A375 (cell line): ENCODE results near the gene C7orf25. TPM values are rescaled to one million over a fixed set of nuclear protein-coding genes. Genes with fewer than 3 reads are reported as not detected.

Experiments
- total RNA-seq: library from RNA; depleted of rRNA; stranded (reverse); fragments of >200 nt; shearing (Covaris generic); gene quantifications from 2 replicates; pipeline ENCODE4 v1.2.3, GENCODE V29; 2014; rRNA removed

Gene C7orf25
- total RNA-seq = 3.3 and 4.5 TPM in 2 replicates

DNA sequence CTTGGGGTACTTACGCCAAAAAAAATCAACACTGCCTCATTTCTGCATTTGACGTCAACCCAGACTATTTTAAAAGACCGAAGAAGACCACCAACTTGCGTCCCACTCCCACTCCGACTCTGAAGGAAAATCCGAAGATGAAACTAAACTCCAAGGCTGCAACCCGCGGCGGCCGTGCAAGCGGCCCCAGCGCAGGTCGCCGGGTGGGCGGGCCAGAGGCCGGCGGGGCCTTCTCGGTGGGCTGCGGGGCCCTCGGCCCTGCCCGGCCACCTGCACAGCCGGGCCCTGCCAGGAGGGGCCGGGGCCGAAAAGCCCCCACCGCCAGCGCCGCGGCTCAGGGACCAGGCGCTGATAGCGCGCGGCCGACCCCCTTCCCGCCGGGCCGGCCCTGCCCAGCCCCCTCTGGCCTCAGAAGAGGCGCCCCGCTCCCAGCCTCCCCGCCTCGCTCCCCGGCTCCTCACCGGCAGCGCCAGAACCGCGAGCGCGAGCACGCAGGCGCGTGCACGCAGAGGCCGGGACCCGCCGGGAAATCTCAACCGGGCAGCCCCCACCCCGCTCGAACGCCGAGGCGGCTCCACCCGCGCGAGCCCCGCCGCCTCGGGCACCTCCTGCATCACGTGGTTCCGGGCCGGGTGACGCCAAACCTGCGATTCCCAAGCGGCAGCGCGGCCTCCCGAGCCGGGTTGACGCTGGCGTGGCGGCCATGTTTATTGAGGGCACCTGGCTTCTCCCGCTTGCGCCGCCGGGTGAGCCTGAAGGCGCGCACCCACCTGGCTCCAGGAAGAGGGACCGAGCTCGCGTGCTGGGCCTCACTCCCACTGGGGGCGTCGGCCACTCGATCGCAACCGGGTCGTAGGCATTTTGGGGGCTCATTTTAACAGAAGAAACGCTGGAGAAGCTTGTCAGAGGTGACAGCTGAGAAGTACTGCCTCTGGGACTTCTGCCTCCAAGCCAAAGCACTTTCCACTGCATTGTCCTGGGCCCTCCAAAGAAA, at the start of gene C7orf25:
Gene C7orf25, minus strand, starts transcription at position 617 of the 994 bp plus-strand sequence. CDS start 1,170 bp downstream, outside the sequence.

DNA sequence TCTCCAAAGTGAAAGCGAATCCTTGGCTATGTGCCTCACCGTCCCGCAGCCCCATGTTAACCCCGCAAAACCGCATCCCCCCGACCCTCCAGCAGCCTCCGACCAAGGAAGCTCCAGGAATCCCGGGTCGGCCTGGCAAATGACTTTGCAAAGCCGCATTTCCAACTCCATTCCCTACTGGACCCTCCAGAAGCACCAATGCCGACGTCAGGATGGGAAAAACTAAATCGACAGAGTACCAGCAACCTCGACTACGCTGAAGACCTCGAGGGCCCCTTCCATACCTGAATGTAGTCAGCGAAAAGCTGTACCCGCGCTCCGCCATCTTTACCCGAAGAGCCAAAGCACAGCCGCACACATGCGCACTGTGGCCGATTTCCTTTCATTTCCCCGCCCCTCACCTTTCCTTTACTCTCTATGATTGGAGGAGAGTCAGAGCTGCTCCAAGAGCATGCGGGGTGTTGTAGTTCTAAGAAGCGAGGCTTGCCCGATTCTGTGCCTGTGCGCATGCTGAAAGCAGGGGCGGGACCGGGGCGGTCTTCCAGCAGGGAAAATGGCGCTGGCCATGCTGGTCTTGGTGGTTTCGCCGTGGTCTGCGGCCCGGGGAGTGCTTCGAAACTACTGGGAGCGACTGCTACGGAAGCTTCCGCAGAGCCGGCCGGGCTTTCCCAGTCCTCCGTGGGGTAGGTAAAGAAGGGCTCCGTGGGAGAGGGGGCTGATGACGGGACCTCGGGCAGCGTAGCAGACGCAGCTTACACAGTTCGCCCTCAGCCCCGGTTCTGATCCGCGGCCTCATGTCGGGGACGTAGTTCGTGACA, 20.2 kb upstream of the C7orf25 start, which contains the start of the genes MRPL32 and PSMA2:
Gene MRPL32, plus strand, starts transcription at position 543 of the 818 bp plus-strand sequence. Its CDS starts 11 bp downstream, at position 554.
Gene PSMA2, minus strand, starts transcription at position 341 of the 818 bp plus-strand sequence. Its CDS starts 16 bp downstream, at position 325.

Other genes with a start within 250 kb of the C7orf25 start
- 45.8 and 58.8 TPM in 2 replicates for gene PSMA2, start 20.1 kb upstream of the C7orf25 start, total RNA-seq
- 93.9 and 95.0 TPM in 2 replicates for gene MRPL32, start 20.3 kb upstream of the C7orf25 start, total RNA-seq
- gene HECW1, start 200.6 kb upstream of the C7orf25 start, total RNA-seq = 2.5 TPM in 2 replicates